Activated naive CD4-positive, alpha-beta T cell treated with anti-CD3 and anti-CD28 coated beads, Interleukin-2, amount 50 U/mL, for 16 hours (primary cell): ENCODE results near the gene F12.
"Not testable (repeated sequence)": the region's sequence is repeated elsewhere in the genome, so short reads cannot be mapped to it uniquely, and the experiment has no call there.

Source experiments
- DNase-seq: peaks from one replicate; pipeline ENCODE4 v3.0.0-alpha.2; 2020

Gene F12

DNA sequence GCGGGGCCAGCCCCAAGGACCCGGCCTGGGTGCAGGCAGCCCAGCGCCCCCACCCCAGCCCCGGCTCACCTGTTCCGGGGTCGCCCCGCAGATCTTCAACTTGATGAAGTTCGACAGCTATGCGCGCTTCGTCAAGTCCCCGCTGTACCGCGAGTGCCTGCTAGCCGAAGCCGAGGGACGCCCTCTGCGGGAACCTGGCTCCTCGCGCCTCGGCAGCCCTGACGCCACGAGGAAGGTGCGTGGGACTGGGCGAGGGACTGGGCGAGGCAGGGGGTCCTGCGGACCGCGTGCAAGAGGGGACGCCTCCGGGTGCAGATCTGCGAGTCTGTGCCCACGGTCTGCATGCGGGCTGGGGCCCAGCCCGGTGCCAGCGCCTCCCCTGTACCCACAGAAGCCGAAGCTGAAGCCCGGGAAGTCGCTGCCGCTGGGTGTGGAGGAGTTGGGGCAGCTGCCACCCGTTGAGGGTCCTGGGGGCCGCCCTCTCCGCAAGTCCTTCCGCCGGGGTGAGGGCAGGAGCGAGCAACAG is 42.0 kb downstream of the F12 start:
- no peak for DNase-seq

DNA sequence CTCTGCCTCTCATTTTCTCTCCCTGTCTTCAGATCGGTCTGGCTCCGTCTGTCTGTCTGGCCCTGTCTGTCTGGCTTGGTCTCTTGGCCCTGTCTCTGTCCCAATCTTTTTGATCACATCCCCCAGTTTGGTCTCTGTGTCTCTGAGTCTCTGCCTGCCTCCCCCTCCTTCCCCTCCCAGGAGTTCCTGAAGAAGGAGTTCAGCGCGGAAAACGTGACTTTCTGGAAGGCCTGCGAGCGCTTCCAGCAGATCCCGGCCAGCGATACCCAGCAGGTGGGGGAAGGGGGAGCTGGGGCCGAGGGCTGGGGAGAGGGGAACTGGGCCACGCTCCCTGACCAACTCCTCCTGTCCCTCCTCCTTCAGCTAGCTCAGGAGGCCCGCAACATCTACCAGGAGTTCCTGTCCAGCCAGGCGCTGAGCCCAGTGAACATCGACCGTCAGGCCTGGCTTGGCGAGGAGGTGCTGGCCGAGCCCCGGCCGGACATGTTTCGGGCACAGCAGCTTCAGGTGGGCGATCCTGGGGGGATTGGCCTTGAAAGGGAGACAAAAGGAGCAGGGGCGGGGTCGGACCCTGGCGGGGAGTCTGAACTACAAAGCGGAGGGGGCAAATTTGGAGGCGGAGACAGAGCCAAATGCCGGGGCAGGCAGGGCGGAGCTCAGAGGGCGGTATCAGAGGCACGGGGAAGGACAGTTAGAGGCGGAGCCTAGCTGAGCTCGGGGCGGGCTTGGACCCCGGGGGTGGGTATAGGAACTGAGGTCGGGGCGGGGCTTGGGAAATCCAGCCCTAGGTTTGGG is 42.6 kb downstream of the F12 start:
- DNase-seq = no peak

DNA sequence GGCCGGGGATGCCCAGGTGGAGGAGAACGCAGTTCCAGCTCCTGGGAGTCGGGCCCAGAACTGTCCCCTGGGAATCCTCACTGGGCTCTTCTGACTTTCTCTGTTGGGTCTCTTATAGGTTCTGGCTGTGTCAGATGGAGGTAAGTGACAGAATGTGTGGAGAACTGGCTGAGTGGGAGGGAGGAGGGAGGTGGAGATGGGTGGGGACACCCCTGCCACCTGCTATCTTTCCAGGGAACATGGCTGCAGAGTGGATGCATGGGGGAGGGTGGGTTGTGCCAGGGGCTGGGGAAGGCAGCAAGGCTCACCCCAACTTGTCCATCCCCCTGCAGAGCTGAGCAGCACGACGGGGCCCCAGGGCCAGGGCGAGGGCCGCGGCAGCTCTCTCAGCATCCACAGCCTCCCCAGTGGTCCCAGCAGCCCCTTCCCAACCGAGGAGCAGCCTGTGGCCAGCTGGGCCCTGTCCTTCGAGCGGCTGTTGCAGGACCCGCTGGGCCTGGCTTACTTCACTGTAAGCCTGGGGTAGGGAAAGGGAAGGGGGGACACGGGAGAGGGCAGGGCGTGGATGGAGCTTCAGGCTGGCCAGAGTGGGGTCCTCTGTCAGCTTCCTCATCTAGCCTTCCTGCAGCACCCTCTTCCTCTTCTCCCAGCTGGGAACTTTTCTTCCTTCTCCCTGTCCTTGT is 43.4 kb downstream of the F12 start:
- DNase-seq = no peak

DNA sequence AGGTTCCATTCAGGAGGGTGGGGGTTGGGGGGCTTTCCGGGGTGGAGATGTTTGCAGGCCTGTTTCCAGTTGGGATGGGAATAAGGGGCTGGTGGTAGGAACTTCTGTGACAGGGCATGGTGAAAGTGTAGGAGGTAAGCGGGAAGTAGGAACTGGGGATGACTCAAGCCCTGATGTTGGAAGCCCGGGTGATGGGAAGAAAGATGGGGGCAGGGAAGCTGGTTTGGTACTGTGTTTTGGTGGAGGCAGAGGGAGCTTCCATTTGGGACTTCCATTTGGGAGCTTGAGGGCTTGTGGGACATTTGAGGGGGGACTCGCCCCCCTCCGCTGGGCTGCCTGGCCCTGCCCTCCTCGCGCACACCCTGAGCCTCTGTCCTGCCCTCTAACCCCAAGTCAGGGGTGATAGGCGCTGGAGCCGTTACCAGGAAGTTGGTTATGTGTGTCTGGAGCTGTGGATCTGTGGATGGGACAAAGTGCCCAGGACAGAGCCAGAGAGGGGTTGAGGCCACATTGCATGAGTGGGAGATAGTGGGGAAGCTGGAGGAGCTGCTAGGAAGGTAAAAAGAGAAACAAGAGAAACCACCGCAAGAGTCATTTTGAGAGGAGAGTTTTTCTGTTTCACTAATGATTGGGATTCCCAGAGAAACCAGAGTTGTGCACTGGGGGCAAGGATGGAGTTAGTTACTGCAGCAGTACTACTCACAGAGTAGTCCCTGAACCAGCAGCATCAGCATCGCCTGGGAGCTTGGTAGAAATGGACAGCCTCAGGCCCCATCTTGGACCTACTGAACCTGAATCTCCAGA is 45.0 kb downstream of the F12 start:
- no peak for DNase-seq

DNA sequence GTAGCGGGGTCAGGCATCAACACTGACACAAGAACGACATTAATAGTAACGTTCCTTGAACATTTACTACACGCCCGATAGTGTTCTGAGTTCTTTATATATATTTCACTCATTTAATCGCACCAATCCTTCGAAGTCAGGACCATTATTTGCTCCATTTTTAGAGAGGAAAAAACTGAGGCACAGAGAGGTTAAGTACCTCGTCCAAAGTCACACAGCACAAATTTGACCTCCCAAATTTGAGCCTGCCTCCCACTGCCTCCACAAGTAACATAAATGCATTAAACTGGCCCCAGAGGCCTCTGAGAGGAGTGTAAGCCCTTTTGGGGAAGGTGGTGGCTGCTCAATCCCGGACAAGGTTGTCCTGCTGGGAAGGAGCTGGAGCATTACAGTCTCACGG is 45.8 kb downstream of the F12 start:
- no peak for DNase-seq

DNA sequence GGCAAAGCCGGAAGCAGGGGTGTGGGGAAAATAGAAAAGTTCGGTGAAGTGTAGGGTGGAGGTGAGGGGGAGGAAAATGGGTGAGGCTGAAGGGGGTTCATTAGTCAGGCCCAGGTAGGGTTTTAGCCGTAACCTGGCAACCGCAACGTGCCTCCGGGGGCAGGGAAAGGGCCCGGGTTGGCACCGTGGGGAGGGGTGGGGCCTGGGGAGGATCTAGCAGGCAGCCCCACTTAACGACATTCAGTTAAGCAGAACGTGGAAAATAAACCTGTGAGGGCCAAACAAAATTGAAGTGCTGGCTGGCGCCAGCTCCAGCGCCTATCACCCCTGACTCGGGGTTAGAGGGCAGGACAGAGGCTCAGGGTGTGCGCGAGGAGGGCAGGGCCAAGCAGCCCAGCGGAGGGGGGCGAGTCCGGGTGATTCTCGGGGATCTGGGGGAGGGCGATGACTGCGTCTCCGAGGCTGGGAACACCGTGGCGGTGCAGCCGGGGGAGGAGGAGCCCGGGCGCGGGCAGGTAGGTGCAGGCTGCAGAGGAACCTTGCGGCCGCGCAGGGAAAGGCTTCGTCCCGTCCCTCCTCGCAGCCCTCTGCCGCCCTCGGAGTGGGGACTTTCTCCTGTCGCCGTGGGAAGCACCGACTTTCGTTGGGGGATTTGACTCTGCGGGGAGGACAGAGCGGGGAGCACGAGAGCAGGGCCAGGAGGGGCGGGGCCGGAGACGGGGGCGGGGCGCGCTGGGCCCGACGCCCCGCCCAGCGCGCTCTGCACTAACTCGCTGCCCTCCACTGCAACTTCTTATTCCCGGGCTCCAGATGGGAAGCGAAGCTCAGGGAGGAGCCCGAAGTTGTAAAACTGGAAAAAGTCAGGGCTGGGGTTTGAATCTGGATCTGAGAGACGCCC is 46.5 kb downstream of the F12 start:
- DNase-seq = peak; percentile 69

DNA sequence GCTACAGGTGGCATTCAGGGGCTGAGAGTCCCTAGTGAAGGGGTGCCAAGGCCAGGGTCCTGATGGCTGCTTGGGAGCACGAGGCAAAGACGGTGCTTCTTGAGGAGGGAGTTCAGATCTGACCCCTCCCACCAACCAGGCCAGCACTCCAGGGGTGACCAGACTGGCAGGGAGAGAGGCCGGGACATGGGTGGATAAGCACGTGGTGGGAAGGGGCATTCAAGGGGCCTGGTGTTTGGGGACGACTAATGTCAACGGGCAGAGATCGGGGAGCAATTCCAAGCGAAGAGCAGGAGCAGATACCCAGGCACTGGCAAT is 47.1 kb downstream of the F12 start:
- no peak for DNase-seq

DNA sequence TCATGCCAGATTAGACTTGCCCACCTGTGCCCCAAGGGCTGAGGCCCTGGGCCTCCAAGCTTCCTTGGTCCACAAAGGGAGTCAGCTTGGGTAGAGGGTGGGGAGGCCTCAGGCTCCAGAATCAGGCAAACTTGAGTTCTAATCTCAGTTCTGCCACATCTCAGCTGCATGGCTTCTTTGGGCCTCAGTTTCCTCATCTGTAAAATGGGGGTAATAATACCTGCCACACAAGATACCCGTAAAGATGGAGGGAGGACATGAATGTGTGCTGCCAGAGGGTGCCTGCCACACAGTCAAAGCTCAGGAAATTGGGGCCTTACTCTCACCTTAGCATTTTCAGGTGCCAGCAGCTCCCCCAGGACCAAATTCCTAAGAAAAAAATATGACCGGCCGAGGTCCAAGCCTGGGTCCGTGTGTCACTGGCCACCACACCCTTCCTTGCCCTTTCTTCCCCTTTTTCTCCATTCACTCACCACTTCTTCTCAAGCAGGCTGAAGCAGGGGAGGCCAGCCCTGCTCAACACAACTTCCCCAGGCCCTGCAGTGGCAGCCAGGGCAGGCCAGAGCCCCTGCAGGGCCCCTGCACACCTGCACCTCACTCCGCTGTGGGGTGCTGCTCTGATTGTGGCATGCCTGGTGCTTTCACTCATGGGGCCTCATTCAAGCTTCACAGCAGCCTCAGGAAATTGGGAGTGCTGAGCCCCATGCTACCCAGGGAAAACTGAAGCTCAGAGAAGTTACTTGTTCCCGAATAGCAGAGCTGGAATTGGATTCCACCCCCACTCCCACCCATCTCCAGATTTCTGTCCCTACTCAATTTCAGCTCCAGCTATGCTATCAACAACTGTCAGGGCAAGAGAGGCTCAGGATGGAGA is 47.7 kb downstream of the F12 start:
- no peak for DNase-seq

DNA sequence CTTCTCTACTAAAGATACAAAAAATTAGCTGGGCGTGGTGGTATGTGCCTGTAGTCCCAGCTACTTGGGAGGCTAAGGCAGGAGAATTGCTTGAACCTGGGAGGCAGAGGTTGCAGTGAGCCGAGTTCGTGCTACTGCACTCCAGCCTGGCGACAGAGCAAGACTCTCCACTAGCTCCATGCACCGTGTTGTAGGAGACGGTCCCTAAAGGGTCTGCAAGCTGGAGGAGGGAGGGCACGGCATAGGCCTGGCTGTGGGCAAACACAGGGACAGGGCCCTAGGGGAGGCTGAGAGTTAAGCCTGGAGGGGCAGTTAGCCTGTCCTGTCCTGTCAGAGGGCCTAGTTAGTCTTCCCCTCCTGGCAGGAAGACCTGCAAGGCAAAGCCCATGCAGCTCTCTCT is 48.6 kb downstream of the F12 start:
- DNase-seq = not testable (repeated sequence)

DNA sequence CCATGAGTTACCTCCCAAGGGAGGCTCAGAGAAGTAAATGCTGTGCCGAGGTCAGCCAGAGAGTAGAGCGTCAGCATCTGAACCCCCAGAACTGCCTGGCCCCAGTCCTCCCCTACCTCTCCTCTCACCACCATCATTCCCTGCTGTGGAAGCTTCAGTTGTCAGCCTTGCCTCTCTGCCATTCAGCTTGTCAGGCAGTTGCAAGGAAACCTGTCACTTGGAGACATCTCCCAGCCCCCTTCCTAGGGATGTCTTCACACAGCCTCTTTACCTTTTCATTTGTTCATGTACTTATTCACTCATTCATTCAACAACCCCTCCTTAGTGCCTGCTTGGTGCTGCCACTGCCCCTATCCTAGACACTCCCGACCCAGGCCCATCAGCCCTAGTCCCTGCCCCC is 49.5 kb downstream of the F12 start:
- no peak for DNase-seq

DNA sequence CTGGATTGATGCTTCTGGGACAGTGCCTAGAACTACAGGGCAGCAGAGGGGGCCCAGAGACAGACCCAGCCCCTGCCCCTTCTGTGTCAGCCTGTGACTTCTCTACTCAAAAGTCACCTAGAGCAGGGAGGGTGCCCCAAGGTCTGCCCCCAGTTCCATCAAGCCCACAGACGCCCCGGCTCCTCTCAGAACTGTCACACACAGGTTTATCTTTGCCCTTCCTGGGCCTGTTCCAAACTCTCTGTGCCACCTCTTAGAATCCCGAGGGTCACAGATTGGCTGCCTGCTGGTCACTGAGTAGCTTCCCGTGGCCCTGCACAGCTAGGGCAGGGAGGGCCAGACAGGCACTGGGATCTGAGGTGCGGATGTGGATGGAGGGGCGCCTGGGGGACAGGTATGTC is 49.9 kb downstream of the F12 start:
- DNase-seq = no peak

DNA sequence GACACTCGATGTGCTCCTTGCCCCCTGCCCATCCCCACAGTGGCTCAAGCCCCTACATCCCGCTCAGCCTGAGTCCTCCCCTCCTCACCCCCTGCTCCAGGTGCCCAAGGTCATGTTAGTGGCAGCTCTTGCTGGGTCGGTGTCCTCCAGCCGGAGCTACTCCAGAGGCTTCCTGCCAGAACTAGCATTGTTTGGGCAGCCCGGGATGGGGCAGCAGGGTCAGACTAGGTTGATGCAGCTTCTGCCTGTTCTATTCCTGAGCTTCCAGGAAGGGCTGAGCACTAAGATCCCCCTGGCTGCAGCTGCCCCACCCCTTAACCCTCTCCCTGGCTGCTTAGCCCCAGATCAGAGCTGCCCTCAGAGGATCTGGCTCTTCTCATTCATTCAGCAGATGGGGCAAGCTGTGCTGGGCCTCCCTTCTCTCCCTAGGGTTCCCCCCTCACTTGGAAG is 51.0 kb downstream of the F12 start:
- DNase-seq = no peak

DNA sequence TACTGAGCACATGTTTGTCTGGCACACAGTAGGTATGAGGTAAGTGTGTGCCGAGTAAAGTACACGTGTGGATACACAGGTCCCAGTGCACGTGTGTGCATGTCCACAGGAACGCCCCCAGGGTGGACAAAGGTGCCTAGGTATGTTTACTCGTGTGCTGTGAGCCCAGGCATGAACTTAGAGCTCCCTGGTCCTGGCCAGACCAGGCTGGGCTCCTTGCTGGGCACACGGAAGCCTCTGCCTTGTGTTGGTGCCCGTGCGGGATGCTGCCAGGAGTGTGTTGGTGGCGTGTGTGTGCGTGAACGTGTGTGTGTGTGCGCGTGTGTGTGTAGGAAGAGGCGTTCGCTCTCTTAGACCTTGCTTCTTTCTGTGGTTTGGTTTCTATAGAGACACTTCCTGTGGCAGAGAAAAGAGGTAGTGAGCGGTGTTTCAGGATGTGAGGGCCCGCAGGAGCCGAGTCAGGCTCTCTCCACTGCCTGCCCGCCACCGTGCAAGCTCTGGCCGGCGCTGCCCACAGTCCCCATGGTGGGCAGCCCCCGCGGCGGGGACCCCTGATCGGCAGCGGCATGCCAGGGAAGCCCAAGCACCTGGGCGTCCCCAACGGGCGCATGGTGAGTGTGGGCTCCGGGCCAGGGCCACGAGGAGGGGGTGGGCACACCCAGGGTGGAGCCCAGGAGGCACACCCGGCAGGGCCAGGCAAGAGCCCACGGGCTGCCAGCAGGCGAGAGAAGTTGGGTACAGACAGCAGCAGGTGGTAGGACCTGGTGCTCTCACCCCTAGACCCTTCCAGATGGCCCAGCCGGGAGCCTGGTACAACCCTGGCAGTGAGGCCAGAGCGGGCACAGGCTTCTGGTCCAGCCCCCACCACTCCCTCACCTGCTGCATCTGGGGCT is 51.7 kb downstream of the F12 start, which contains the start of gene RGS14:
Gene RGS14 (plus strand): TSS at position 466 of the 893 bp plus-strand sequence. CDS start 101 bp downstream, at position 567.
- peak; percentile 65 for DNase-seq

DNA sequence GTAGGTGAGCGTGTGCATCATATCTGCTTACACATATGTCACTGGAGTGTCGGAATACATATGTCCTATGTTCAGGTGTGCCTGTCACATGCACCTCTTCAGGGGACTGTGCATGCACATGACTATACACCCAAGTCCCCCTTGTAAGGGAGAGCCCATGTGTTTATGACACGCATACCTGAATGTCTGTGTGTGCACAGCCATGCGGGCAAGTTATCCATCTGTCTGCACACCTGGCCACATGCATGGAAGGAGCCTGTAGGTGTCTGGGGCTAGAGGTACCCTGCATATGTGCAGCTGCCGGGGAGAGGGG is 52.3 kb downstream of the F12 start:
- no peak for DNase-seq

DNA sequence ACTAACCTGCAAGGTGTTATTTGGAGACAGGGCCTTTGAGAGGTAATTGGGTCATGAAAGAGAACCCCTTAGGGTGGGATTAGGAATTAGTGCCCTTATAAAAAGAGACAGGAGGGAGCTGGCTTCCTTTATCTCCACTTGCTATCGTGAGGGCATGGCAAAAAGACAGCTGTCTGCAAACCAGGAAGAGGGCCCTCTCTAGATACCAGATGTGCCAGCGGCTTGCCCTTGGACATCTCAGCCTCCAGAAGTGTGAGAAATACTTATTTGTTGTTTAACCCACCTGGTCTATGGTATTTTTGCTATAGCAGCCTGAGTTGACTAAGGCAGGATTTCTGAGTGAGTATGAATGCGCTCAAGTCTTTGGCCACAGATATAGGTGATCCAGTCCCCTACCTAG is 52.6 kb downstream of the F12 start:
- DNase-seq = no peak

DNA sequence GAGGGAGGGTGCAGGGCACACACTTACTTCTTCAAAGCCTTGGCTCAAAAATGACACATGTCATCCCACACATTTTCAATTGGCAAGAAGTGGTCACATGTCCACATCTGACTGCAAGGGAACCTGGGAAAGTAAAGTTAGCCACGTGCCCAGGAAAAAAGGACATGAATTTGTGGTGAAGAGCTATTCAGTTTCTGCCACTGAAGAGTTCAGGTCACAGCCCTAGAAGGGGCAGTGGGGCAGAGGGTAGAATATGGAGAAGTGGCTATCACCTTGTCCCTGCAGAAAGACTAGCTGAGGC is 53.5 kb downstream of the F12 start:
- DNase-seq = no peak

DNA sequence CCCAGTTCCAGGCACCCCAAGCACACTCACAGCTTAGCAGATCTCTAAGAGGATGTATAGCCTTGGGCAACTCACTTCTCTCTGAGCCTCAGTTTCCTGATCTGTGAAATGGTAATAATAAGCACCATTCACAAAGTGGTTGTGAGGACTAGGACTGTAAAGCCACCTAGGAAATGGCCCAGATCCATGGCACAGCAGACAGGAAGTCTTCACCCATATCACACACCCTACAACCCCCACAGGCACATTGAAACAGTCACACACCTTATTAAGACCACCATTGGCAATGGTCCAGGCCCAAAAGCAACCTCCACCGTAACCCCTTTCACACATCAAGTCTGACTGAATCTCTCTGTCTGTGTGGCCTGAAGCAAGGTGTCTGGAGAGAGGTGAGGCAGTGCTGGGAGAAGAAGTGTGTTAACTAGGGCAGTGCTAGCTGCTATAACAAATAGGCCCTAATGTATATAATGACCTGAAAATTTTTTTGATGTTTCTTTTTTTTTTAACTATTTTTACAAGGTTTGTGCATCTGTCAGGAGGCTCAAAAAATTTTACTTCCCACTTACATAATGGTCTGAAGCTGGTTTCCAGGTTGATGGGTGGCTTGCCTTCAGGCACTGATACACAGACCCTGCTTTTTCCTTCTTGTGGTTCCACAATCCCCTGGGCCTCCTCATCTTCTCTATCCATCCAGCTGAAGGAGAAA is 54.0 kb downstream of the F12 start:
- no peak for DNase-seq

DNA sequence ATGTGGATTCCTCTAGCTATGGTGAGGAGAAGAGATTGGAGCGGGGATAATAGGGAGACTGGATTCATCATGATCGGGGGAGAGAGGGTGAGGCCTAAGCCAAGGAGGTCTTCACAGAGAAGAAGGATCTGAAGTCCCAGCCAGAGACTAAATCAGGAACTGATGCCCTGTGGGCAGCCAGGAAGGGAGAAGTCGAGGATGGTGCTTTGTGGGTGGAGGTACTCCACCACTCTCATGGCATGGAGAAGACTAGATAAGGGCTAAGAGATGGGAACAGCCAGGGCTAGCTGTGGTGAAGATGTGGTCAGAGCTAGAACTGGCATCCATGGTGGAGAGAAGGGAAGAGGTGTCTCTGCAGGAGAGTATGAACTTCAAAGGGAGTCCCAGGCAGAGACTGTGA is 54.7 kb downstream of the F12 start:
- no peak for DNase-seq

DNA sequence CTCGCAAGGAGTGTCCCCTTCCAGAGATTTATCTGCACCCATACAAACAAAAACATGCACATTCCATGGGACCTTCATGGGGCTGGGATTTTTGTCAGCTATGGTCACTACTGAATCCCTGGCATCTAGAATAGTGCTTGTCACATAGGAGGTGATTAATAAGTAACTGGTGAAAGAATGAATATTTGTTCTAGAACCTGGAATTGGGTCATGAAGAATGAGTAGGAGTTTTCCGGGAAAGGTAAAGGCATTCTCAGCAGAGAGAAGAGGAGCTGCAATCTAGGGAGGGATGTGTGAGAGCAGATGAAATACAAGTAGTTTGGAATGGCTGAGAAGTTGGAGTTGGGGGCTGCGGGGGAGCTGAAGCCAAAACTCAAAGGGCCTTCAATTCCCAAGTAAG is 55.1 kb downstream of the F12 start:
- no peak for DNase-seq

DNA sequence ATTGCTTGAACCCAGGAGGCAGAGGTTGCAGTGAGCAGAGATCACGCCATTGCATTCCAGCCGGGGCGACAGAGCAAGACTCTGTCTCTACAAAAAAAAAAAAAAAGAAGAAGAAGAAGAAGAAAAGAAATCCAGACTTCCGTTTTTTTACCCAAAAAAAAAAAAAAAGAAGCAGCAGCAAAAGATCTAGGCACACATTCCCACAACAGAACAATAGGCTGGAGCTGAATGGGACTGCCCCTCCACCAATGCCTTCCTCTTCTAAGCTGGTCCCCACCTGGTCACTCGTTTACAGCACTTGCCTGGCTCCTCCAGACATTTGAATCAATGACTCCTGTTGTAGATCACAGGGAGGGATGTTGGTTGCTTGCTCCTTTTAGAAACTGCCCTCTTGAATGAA is 56.3 kb downstream of the F12 start:
- DNase-seq = no peak
